ENCODE data around the gene NUP35. TPM values are rescaled to one million over a fixed set of nuclear protein-coding genes. Genes with fewer than 3 reads are reported as not detected.

Gene NUP35
- total and polyA plus RNA-seq, 2 of the 8 experiments (the other 6 are each of a cell fraction or from before 2014, with no cell fraction given), result 30.7 to 48.7 TPM

- H3K18ac ChIP-seq (ENCODE audit: extremely low read depth, low read length), result no peak overlapping the region
- peaks cover 0 to 11% of the 10 kb centered on the region in 2 experiments; a peak in 1 of 4 replicates for H3K9me3 ChIP-seq (ENCODE audit: insufficient read depth in 2 of 2, low read depth in 1 of 2, low read length in 1 of 2)
- H4K91ac ChIP-seq (replicated peaks; ENCODE audit: insufficient read length, low read length), result no peak overlapping the region
- H3K23me2 ChIP-seq (ENCODE audit: low read depth, low read length), result no peaks in the 10 kb centered on the region
- H2BK20ac ChIP-seq (ENCODE audit: low read length), result no peak overlapping the region
- H2BK12ac ChIP-seq (ENCODE audit: low read depth, low read length), result no peak overlapping the region
- H3K9ac ChIP-seq (replicated peaks in 1 of 4; ENCODE audit: extremely low read depth in 1 of 4, low read depth in 3 of 4, low read length in 3 of 4), result no peak overlapping the region
- H3K79me1 ChIP-seq (ENCODE audit: low read depth, low read length), result no peaks in the 10 kb centered on the region
- DNase-seq (ENCODE audit: low read depth in 1 of 2, low spot score in 2 of 2) (no peak), FAIRE-seq (no peak)
- H3K4ac ChIP-seq (replicated peaks; ENCODE audit: insufficient read length, low read depth, low read length), result no peak overlapping the region
- H3K27ac ChIP-seq (ENCODE audit: low read depth, low read length), result no peak overlapping the region
- H2BK120ac ChIP-seq (replicated peaks; ENCODE audit: low read depth, low read length), result no peak overlapping the region
- H3K79me2 ChIP-seq (ENCODE audit: control insufficient read depth in 1 of 2, insufficient read depth in 2 of 2, low read length in 2 of 2), result peaks cover 0 to 17% of the 10 kb centered on the region in 2 experiments; a peak in 2 of 4 replicates
- no peaks in the 10 kb centered on the region for H3K27me3 ChIP-seq (replicated peaks in 1 of 4; ENCODE audit: control insufficient read depth in 3 of 4, extremely low read depth in 1 of 4, insufficient read depth in 3 of 4, low read length in 3 of 4)
- no peak overlapping the region for H3K14ac ChIP-seq (ENCODE audit: insufficient read length)
- H4K5ac ChIP-seq (ENCODE audit: insufficient read length, low read depth, low read length), result no peak overlapping the region
- H2AFZ ChIP-seq (ENCODE audit: low read length), result no peak overlapping the region
- no peak overlapping the region for H4K8ac ChIP-seq (ENCODE audit: extremely low read depth, insufficient read depth, low read length)
- no peak overlapping the region for H2BK5ac ChIP-seq (ENCODE audit: low read depth, low read length)
- no peaks in the 10 kb centered on the region for H3K4me1 ChIP-seq (replicated peaks in 1 of 4; ENCODE audit: control insufficient read depth in 3 of 4, insufficient read depth in 4 of 4, low read length in 3 of 4)
- H4K20me1 ChIP-seq (replicated peaks in 1 of 2; ENCODE audit: control insufficient read depth in 1 of 2, insufficient read depth in 2 of 2, low read length in 2 of 2), result no peaks in the 10 kb centered on the region
- H2AK5ac ChIP-seq (ENCODE audit: low read depth, low read length), result no peak overlapping the region
- CTCF ChIA-PET (ENCODE audit: partially characterized antibody), result interaction anchor here (0.6 kb wide), 1 partner anchor 1027 kb away, joined by 3 read pairs; no protein-coding TSS in a partner anchor
- H3K56ac ChIP-seq (replicated peaks; ENCODE audit: insufficient read length, low read depth, low read length), result no peak overlapping the region
- no peak overlapping the region for H3K23ac ChIP-seq (ENCODE audit: insufficient read length)
- peaks cover 0 to 44% (median 23%) of the 10 kb centered on the region in 4 experiments; a peak in 7 of 8 replicates for H3K36me3 ChIP-seq (ENCODE audit: control insufficient read depth in 2 of 4, insufficient read depth in 4 of 4, low read length in 3 of 4)
- no peak overlapping the region for H3K4me2 ChIP-seq (ENCODE audit: insufficient read depth in 1 of 2, low read depth in 2 of 2, low read length in 2 of 2)
- 94% methylated on average over 4 of the region's 4 CpGs; no CpG with 5 or more reads in 1 of the 2 experiments for WGBS, 2 experiments (ENCODE audit: extremely low coverage in 1 of 2, insufficient coverage in 1 of 2, insufficient read length in 1 of 2, insufficient replicate concordance in 2 of 2, low coverage in 1 of 2, low lambda C conversion rate in 2 of 2, missing lambda C conversion rate in 1 of 2)
- POLR2A ChIA-PET (ENCODE audit: partially characterized antibody), result interaction anchor here (0.9 to 1.2 kb wide), 4 partner anchors 10 to 54 kb away, joined by 3 to 7 read pairs (median 3); no protein-coding TSS in a partner anchor
- no peak overlapping the region for H3K4me3 ChIP-seq (ENCODE audit: extremely low read depth in 1 of 4, insufficient read depth in 2 of 4, low read depth in 3 of 4, low read length in 4 of 4)
- no peak overlapping the region for H2BK15ac ChIP-seq (ENCODE audit: low read length)
- TF ChIP-seq TBP (IDR thresholded peaks at IDR 0.05; ENCODE audit: low read depth, low read length), result no peak
- no peak for TF ChIP-seq JUN (IDR thresholded peaks at IDR 0.05; ENCODE audit: low read depth, low read length)
- TF ChIP-seq MAFK (IDR thresholded peaks at IDR 0.05; ENCODE audit: low read depth, low read length), result no peak
- no peak for TF ChIP-seq RXRA (IDR thresholded peaks at IDR 0.05; ENCODE audit: insufficient read depth, low read depth, low read length)
- no peak for TF ChIP-seq TEAD4 (IDR thresholded peaks at IDR 0.05; ENCODE audit: low read depth, low read length)
- no peak for TF ChIP-seq RBBP5 (IDR thresholded peaks at IDR 0.05; ENCODE audit: borderline replicate concordance, low read depth, low read length)
- TF ChIP-seq CHD1 (IDR thresholded peaks at IDR 0.05; ENCODE audit: low read depth, low read length), result no peak
These were observed 54.9 kb downstream of the NUP35 start for GRCh38 chr2:183179156-183179555.

Measured in H1 (cell line).